DOHH2 (cell line): ENCODE measurements around the gene GPC6.

ENCODE experiments used
- H3F3A ChIP-seq: fragments of 200-600 bp; sonication (generic), shearing (Covaris generic); 2 replicates; pipeline ENCODE4 v1.6.0; 2016; ENCODE audit warnings: antibody characterized with exemption, mild to moderate bottlenecking; ENCODE audit not compliant: control insufficient read depth, insufficient read depth
- H3K27ac ChIP-seq: fragments of 200-600 bp; sonication (generic); 2 replicates; pipeline ENCODE4 v1.5.1; 2014; ENCODE audit warnings: low read depth, mild to moderate bottlenecking, low read length, moderate library complexity
- H3K27me3 ChIP-seq: fragments of 200-600 bp; sonication (generic); 2 replicates; pipeline ENCODE4 v1.6.1; 2014; ENCODE audit warnings: mild to moderate bottlenecking, low read length, mixed read lengths; ENCODE audit not compliant: control insufficient read depth
- H3K36me3 ChIP-seq: fragments of 200-600 bp; sonication (generic); 2 replicates; pipeline ENCODE4 v1.6.1; 2014; ENCODE audit warnings: mild to moderate bottlenecking, low read length, moderate library complexity, mixed read lengths; ENCODE audit not compliant: control insufficient read depth
- H3K4me1 ChIP-seq: fragments of 200-600 bp; sonication (generic); 2 replicates; pipeline ENCODE4 v1.6.1; 2014; ENCODE audit warnings: mild to moderate bottlenecking, low read length, mixed read lengths; ENCODE audit not compliant: control insufficient read depth
- H3K4me2 ChIP-seq: fragments of 200-600 bp; sonication (generic); 2 replicates; pipeline ENCODE4 v1.6.0; 2014; ENCODE audit warnings: mild to moderate bottlenecking, low read length, moderate library complexity
- H3K4me3 ChIP-seq: fragments of 200-600 bp; sonication (generic); 2 replicates; pipeline ENCODE4 v1.5.1; 2014; ENCODE audit warnings: mild to moderate bottlenecking, low read length, mixed read lengths
- H3K79me2 ChIP-seq: fragments of 200-600 bp; sonication (generic); 2 replicates; pipeline ENCODE4 v1.6.1; 2014; ENCODE audit warnings: mild to moderate bottlenecking, low read length, mixed read lengths; ENCODE audit not compliant: control insufficient read depth
- H3K9me2 ChIP-seq: fragments of 200-600 bp; sonication (generic); replicated peaks from 2 replicates; pipeline ENCODE4 v1.6.1; 2014; ENCODE audit warnings: mild to moderate bottlenecking, low read length, mixed read lengths; ENCODE audit not compliant: control insufficient read depth
- H3K9me3 ChIP-seq: fragments of 200-600 bp; sonication (generic); 2 replicates; pipeline ENCODE4 v1.6.1; 2014; ENCODE audit warnings: antibody characterized with exemption, low read length, mixed read lengths; ENCODE audit not compliant: control insufficient read depth, insufficient read depth
- H4K20me1 ChIP-seq: fragments of 200-600 bp; sonication (generic); 2 replicates; pipeline ENCODE4 v1.6.0; 2014; ENCODE audit warnings: low read depth, mild to moderate bottlenecking, antibody characterized with exemption, low read length, moderate library complexity; ENCODE audit not compliant: control insufficient read depth, insufficient read depth
- EZH2phosphoT487 ChIP-seq: fragments of 200-600 bp; sonication (generic); IDR thresholded peaks from 2 replicates; pipeline ENCODE4 v1.6.1; 2017; ENCODE audit warnings: borderline replicate concordance, mild to moderate bottlenecking, antibody characterized with exemption, low read length, moderate library complexity, mixed read lengths
- TF ChIP-seq, protein P1 (sequence below): fragments of 200-600 bp; sonication (generic); IDR thresholded peaks from one replicate; pipeline ENCODE4 v1.5.1; 2014; ENCODE audit warnings: antibody characterized with exemption, mild to moderate bottlenecking, low read depth, low read length; ENCODE audit not compliant: poor library complexity, severe bottlenecking

GPC6 gene

GRCh38 chr13:93243375-93244063 lies 16.9 kb downstream of the GPC6 start:
- no peak overlapping the region for H3K27ac ChIP-seq

GRCh38 chr13:93244141-93244917 lies 17.7 kb downstream of the GPC6 start:
- Histone ChIP-seq H3K27ac (no peak overlapping the region), H3K4me2 (no peak overlapping the region), H3K4me3 (no peak overlapping the region), H3K9me2 (no peaks in the 10 kb centered on the region), H3K4me1 (no peaks in the 10 kb centered on the region), H3K9me3 (no peaks in the 10 kb centered on the region), H3K79me2 (no peaks in the 10 kb centered on the region), H4K20me1 (no peaks in the 10 kb centered on the region), H3K27me3 (no peaks in the 10 kb centered on the region), H3K36me3 (no peaks in the 10 kb centered on the region), H3F3A (no peaks in the 10 kb centered on the region)
- no peak for TF ChIP-seq EZH2phosphoT487
- TF ChIP-seq, protein P1, sequence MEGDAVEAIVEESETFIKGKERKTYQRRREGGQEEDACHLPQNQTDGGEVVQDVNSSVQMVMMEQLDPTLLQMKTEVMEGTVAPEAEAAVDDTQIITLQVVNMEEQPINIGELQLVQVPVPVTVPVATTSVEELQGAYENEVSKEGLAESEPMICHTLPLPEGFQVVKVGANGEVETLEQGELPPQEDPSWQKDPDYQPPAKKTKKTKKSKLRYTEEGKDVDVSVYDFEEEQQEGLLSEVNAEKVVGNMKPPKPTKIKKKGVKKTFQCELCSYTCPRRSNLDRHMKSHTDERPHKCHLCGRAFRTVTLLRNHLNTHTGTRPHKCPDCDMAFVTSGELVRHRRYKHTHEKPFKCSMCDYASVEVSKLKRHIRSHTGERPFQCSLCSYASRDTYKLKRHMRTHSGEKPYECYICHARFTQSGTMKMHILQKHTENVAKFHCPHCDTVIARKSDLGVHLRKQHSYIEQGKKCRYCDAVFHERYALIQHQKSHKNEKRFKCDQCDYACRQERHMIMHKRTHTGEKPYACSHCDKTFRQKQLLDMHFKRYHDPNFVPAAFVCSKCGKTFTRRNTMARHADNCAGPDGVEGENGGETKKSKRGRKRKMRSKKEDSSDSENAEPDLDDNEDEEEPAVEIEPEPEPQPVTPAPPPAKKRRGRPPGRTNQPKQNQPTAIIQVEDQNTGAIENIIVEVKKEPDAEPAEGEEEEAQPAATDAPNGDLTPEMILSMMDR = no peak

More at GRCh38 chr13:93243375-93244063, 16.9 kb downstream of the GPC6 start:
- Histone ChIP-seq H3K36me3 (no peaks in the 10 kb centered on the region), H3K4me1 (no peaks in the 10 kb centered on the region), H3K79me2 (no peaks in the 10 kb centered on the region), H4K20me1 (no peaks in the 10 kb centered on the region), H3K27me3 (no peaks in the 10 kb centered on the region), H3K9me3 (peaks cover 2% of the 10 kb centered on the region; the same call in 1 of the 2 replicates), H3K9me2 (no peaks in the 10 kb centered on the region), H3K4me3 (no peak overlapping the region), H3F3A (no peaks in the 10 kb centered on the region), H3K4me2 (no peak overlapping the region)
- TF ChIP-seq, protein P1 = no peak
- TF ChIP-seq EZH2phosphoT487 = no peak

- Histone ChIP-seq H3K79me2 (no peaks in the 10 kb centered on the region), H3F3A (no peaks in the 10 kb centered on the region), H3K4me1 (no peaks in the 10 kb centered on the region), H3K36me3 (no peaks in the 10 kb centered on the region), H4K20me1 (no peaks in the 10 kb centered on the region), H3K4me3 (no peak overlapping the region), H3K9me3 (no peaks in the 10 kb centered on the region), H3K4me2 (no peak overlapping the region), H3K9me2 (no peaks in the 10 kb centered on the region), H3K27ac (no peak overlapping the region), H3K27me3 (no peaks in the 10 kb centered on the region)
- TF ChIP-seq EZH2phosphoT487 = no peak
- TF ChIP-seq, protein P1 = no peak
Observed at GRCh38 chr13:93244918-93245280, 18.3 kb downstream of the GPC6 start.
